Stimulated activated naive CD8-positive, alpha-beta T cell treated with anti-CD3 and anti-CD28 coated beads, Interleukin-15, Interleukin-2, amounts not matched to agents 100 U/mL and 50 U/mL, for 24 hours (primary cell): Measurements from ENCODE around the gene VWF.

Experiments
- ATAC-seq: fragments of 150-1000 bp; cut with Tn5 transposase; one replicate; pipeline ENCODE4 v1.10.0; 2021
- DNase-seq: peaks from one replicate; pipeline ENCODE4 v3.0.0; 2021

The VWF gene

DNA sequence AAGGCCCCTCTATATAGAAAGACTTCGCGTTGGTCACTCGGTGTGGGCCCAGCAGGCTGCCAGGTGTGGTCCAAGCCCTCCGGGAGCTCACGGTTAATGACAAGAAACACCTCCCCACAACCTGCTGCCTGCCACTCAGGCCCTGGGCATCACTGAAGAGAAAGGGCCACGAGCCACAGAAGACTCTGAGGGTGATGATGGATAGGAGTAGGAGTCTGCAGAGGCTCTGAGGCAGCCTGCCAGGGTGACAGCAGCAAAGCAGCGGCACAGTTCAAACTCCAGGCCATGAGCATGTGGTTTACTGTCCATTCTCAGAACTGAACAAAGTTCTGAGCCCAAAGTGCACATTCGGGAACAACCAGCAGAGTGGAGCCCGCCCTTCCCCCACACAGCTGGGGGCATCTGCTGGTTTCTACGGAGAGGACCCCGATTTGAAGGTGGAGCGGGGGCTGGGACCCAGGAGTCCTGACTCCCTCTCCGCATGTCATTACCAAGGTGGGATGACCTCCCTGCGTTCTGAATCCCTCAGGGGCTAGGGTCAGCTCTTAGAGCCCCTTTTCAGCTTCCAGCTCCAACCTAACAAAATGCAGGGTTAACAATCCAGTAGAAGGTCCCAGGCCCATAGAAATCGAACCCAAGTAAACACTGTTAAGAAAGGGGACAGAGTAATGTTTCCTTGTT, 65.8 kb downstream of the VWF start:
- no peak for DNase-seq
- ATAC-seq = no peak

DNA sequence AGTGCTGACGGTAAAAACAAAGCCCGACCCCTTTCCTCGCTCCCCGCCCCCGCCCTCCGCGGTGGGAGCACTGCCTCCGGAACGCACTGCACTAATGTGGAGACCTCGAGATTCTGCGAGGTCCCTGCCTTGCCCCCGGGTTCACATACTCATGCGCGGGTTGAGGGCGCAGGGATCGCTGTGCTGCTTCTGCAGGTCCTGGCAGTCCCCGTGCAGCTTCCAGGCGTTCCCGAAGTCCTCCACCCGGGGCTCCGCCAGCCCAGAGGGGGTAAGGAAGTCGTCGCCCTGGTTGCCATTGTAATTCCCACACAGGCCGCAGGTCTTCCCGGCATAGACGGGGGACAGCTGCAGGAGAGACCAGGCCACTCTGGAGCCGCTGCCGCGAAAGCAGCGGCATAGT, 66.8 kb downstream of the VWF start:
- no peak for DNase-seq
- ATAC-seq = no peak

DNA sequence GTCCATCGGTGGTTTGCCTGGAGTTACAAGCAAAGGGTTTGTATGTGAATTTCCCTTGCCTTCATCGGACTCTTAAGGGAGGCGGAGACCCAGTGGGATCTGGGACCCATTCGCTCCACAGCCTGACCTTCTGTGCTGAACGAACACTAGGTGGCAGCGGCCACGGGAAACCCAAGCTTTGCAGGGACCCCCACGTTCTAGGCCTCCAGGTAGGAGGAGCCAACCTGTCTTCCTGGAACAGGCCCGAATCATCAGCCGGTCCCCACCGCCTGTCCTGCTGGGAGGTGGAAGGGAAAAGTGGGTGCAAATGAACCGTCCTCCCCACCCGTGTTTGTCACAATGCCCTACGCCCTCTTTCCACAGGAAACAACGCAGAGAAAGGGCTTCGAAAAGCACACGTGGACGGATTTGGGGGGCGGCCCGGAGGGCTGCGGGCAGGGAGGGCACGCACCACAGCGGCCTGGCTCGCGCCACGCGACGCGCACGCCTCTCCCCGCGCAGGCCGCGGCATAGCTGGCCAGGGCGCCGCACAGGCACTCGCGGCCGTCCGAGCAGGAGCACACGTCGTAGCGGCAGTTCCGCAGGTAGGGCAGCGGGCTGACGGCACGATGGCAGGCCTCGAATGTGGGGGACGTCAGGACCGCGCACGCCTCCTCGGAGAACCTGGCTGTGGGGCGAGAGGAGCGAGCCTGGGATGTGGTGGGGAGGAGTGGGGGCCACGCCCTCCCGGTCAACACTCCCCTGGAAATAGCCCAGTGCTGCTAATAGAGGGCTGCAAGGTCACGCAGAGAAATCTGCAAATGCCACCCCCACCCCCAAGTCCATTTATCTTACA, 67.8 kb downstream of the VWF start:
- DNase-seq = peak; percentile 43
- ATAC-seq = peak; percentile 65

DNA sequence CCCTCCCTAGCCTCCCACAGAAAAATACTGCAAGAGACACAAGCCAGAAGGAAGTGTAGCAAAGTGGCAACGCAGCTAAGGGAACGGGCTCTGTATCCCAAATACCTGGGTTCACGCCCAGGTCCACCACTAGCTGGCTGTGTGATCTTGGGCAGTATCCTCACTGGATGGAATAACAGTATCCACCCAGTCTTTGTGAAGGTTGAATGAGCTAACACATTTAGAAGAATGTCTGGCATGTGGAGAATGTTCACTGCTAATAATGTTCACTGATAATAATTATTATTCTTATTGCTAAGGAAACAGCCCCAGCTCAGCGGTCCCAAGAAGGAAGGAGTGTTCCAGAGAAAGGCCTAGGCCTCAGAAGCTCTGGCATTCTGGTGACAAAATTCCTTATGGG, 70.9 kb downstream of the VWF start:
- ATAC-seq (no peak), DNase-seq (no peak)

DNA sequence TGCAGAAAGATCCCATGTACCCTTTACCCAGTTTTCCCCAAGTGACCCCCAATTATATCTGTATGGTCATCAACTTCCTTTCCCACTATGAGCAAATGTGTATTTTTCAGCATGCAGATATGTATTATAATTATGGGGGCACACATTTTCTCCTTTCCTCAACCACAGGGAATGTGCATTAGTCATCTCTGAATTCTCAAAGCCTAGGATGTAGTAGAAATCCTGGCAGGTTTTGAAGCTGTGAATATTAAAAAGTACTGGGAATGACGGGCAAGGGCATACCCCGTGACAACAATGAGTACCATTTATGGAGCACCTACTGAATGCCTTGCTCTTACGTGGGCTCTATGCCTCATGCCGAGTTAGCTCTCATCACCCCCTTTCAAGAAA, 71.5 kb downstream of the VWF start:
- ATAC-seq (no peak), DNase-seq (no peak)

DNA sequence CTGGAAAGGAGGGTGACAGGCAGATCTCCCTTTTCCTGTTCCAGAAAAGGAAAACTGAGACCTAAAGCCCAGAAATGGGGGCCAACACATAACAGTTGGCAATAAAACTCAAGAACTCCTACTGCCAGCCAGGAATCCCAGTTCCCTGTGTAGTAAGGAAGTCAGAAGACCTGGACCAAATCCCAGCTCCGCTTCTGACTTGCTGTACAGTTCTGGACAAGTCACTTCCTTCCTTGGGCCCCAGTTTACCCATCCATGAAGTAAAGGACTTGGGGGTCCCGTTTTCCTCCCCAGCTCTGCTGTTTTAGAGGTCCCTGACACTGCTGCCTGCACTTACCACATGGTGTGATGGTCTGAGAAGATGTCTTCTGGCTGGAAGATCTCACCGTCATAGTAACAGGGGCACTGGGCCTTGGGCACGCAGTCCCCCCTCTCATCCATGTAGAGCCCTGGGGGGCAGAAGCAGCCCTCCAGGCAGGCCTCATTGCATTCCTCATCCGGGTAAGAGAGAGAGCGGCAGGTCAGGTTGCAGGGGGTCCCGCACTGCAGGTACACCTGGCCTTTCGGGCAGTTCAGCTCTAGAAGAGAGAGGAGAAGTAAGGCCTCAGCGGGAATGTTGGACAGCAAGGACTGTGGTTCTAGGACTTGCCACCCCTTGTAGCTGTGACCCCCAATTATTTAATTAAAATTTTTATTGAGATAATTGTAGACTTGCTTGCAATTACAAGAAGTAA, 72.1 kb downstream of the VWF start:
- no peak for ATAC-seq
- DNase-seq = no peak

DNA sequence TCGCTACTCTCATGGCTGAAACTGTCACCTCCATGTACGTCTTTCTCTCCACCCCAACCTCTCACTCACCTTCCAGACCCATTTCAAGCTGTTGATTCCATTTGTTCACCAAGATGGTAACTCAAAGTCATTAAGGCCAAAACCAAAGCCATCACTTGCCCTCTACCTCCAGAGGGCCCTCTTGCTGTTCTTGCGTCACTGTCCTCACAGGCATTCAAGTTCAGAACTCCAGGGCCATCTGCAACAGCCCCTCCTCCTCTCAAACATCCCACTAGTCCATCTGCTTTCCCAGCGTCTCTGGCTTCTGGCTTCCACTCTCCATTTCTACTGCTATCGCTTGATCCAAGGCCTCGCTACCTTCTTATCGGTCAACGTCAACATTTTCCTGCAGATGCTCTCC, 74.5 kb downstream of the VWF start:
- DNase-seq (no peak), ATAC-seq (no peak)

DNA sequence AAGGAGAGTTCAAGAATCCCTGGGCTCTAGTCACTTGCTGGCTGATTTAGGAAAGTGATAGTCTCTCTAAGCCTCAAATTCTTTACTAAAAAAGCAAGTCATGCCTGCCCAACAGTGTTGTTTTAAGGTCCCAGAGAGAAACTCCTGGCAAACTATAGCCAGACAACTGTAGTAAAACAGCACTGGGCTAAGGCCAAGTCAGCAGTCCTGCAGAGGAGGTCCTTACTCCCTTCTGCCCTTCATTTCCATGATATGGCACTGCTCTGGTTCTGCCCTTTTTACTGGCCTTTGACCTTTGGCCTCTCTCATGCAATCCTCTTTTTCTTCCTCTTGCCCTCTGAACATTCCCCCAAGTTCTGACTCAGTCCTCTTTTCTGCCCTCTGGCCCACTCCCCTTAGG, 74.9 kb downstream of the VWF start:
- ATAC-seq = no peak
- DNase-seq = no peak

DNA sequence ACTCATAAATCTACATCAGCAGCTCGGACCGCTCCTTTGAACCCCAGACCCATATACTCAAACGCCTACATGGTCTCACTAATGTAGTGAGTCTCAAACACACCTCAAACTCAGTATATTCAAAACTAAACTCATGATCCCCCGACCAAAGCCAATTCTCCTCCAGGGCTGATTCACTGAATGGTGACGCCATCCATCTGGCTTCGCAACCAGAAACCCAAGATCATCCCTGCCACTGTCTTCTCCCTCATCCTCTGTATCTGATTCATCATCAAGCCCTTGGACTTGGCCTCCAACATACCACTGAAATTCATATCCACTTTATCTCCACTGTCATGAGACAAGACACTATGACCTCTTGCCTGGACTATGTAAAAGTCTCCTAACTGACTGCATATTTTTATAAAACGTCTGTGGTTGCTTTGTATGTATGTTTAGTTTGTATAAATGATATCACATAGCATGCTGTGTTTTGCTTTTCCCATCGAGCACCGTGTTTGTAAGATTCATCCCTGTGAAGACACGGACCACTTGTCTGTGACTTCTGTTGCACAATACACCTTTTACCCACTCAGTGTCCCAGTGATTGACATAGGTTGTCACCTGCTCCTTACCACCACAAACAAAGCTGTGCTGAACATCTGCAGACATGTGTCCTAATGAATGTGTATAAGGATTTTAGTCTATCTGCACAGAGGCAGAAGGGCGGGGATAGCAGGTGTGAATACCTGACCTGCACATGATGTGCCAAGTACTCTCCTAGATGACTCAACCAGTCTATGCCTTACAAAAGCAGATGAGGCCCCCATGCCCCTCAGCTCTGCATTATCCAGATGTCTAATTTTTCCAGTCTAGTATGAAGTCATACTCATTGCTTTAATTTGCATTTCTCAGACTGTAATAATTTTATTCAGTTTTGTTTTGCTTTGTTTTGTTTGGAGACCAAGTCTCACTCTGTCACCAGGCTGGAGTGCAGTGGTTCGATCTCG, 76.9 kb downstream of the VWF start:
- DNase-seq = no peak
- ATAC-seq = peak; percentile 67

DNA sequence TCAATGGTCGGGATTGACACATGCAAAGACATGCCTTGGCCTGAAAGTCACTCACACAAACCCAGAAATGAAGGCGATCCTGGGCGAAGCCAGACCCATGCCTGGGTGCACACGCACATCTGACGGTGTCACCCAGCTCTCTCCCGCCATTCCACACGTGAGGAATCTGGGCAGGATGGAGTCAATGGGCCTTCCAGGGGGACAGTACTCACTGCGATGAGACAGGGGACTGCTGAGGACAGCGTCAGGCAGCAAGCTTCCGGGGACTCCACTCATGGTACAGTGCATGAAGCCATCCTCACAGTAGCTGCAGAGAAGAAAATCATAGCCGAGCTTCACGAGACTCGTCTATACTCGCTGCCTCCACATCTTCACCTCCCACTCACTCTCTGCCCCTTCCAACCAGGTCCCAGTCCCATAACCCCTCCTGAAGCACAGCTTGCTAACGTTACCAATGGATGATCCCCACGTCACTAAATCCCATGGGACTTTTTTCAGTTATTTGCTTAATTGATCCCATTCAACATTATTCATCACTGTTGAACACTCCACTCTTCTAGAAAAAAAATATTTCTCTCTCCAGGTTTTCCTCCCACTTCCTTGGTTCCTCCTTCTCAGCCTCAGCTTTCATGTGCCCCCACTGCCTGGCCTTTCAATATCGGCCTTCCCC, 77.8 kb downstream of the VWF start:
- DNase-seq (no peak), ATAC-seq (no peak)

DNA sequence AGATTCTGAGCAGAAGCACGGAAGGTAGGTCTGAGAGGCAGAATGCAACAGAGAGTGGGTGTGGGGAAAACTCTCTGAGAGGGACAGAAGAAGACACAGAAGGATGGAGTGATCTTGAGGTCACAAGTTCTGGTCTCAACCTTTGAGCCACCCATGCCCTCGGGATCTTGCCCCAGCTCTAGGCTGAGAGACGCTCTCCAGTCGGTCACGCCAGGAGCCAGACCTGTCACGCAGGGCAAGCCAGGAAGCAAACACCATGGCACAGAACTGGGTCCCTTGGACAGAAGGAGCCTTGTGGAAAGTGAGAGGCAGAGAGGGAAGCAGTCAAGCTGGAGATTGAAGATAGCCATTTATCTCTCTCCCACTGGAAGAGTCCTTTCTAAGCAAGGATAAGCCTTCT, 79.0 kb downstream of the VWF start:
- ATAC-seq = no peak
- no peak for DNase-seq

DNA sequence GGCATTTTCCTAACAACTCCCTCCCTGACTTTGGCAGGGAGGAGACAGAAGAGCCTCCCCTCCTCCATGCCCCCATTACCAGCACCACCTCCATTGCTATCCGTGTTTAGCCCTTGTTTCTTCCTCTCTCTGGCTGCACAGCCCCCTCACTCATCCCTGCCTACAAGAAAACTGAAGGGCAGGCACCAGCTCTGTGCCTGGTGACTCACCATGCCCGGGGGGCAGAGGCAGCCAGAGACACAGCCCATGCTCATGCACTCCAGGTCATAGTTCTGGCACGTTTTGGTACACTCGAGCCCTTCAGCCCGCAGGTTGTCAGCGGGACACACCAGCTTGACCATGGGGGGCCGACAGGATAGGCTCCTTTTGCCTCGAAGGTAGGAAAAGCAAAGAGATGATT, 80.4 kb downstream of the VWF start:
- DNase-seq (no peak), ATAC-seq (no peak)

DNA sequence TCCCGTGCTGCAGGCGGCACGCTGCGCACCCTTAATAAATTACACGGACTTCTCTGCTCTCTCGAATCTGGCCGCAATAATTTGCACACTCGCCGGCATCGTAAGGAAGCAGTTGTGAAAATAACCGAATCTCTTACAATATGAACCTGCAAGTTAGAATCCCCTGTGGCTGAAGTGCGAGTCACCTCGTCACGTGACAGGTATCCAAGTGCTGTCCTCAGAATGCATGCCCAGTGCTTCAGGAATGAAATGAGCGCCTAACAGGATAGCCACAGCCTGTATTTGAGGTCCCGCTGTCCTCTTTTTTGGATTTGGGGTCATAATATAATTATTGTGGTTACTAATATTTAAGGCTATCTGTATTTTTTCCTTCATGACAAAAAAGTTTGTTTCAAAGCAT, 82.0 kb downstream of the VWF start:
- ATAC-seq (no peak), DNase-seq (no peak)

DNA sequence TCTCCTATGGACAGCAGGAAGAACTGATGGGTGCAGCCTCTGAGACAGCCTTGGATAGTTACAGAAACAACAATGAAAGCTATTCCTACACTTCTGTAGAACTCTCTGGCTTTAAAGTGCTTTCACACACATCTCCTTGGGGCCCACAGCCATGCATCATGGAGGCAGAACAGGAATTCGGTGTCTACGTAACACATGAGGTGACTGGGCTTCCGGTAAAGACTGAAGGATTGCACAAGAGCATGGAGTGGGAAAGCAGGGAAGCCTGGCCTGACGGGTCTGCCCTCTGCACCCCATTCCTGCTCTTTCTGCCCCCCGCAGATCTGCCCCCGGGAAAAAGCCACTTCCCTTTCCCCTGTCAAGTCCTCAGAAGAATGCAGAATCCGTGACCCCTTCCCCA, 82.6 kb downstream of the VWF start:
- DNase-seq = no peak
- no peak for ATAC-seq

DNA sequence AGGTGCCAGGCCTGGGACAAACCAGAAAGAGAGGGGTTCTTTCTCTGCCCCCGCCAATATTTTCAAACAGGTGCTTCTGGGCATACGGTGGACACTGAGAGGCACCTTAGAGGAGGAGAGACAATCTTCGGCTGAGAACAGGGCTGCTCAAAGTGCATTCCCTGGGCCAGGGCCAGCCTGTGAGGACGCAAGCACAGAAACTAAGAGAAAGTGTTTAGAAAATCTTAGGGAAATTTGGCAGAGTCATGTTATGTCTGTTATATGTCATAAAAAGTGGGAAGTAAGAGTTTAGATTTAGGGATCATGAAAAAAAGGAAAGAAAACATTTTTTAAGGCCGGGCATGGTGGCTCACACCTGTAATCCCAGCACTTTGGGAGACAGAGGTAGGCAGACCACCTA, 83.7 kb downstream of the VWF start:
- ATAC-seq (no peak), DNase-seq (no peak)

DNA sequence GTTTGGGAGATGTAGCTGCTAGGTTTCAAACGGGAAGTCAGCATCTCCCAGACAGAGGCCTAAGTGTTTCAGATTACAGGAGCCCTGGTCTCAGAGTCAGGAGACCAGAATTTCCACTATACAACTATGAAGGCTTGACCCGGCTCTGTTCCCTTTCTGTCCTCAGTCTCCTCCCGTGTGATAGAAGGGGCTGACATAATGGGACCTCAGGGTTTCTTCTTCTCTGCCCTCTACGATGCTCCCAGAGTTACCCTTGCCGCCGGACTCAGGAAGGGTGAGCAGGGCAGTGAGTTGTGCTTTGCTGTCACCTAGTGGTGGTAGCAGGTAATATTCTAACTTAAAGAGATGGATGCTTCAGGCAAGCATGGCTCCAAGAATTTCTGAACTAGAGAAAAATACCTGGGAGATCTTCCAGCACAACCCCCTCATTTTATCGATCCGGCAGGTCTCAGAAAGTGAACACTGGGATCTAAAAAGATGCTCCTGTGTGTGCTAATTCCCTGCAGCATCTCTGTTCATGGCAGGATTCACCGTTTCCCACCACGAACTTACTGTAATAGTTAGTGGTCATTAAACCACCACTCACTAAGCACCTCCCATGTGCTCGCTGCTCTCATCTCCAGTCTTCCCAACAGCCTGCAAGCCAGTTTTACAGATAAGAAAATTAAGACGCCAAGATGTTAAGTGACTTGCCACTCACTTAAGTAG, 84.4 kb downstream of the VWF start:
- ATAC-seq = peak; percentile 80
- DNase-seq = peak; percentile 54

DNA sequence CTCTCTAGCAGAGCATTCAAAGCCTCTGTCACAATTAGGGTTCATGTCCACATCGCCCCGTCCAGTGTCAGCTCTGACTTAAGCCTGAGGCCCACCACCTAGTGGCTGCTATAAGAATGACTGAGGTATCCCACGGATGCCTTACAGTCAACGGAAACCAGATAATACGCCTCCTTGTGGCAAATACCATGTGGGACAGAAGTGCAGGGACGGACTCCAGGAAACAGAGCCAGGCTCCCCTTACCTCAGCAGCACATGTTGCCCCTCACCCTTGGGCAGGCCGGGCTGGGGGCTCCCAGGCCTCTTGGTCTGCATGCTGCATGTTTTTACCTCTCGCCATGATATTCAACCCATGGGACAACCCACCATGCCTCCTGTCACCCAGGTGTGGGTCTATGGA, 86.3 kb downstream of the VWF start:
- DNase-seq (peak; percentile 41), ATAC-seq (peak; percentile 55)

DNA sequence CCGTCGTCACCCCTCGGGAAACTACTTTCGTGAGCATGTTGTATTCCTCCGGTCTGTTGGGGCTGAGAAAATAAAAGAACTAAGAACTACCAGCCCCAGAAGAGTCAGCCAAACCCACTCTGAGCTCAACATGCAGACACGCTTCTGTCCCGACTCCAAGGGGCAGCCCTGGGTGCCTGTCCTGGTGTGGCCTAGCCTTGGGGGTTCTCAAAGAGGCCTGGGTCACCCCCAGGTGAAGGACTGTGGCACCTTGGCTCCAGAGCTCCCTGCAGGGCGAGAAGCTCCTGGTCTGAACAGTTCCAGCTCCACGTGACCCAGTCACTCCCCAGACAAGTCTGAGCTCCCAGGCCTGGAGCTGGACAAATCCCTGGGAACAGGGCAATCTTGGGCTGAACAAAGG, 87.0 kb downstream of the VWF start:
- DNase-seq = no peak

DNA sequence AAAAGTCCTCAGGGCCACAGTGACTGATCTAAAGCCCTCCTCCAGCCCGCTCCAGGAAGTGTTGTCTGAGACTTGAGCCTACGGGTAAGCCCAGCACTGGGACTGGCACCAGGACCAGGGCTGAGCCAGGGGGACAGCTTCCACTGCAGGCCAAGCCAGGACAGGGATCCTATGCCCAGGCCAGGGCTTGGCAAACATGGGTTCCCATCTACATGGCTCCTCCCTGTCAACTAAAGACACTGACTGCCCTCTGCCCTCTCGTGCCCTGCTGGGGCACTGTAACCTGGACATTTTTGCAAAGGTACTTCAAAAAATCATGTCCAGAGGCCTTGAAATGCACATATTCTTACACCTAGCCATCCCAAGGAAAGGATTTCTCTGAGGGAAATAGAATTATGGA, 88.0 kb downstream of the VWF start:
- no peak for ATAC-seq

More for the DNA sequence above, 87.0 kb downstream of the VWF start:
- no peak for ATAC-seq

DNA sequence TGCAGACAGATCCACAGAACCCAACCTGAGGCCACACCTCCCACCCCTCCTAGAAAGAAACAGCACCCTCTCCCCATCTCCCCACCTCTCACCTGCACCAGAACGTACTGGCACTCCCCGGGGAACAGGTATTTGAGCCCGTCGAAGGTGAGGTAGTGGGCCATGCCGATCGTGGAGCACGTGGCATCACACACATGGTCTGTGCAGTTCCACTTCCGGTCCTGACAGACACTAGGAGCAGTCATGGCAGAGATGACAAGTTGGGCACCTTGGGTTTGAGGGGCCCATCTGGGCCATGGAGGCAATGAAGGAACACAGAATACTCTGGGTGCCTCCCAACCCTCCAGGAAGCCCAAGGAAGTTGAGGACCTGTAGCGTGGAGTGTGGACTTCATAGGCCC, 89.9 kb downstream of the VWF start:
- no peak for ATAC-seq
- DNase-seq = no peak

More for the DNA sequence above, 88.0 kb downstream of the VWF start:
- DNase-seq = no peak

DNA sequence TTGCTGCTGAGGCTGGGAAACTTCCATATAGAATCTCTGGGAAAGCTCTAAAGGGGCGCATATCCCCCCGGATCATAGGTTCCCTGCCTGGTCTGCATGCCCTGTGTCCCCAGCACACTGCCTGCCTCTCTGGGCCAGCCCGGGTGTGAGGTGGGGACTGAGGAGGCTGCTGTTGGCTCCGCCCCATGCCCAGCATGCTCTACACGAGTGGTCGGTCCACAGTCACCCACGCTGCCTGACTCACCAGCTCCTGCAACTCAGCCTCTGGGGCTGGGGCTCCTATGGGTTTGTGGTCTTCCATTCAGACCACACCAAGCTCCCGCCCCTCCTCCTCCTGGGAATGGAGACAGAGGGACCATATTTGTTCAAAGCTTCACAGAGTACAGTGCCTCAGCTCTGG, 90.9 kb downstream of the VWF start:
- ATAC-seq = peak; percentile 13
- DNase-seq = peak; percentile 10
